DMS79 treated with DMSO at 0.1 percent for 48 hours (cell line): ENCODE results near the gene CD40.
A peak's percentile ranks its signal among the peaks of the same experiment; 100 is the strongest.

Source experiments
- DNase-seq: peaks from one replicate; lab custom pipeline; 2025; lab: John Stamatoyannopoulos, UW

Gene CD40

GRCh38 chr20:46122516-46123481, 4.7 kb downstream of the CD40 start:
- DNase-seq = no peak

- DNase-seq = no peak
These were observed 5.5 kb downstream of the CD40 start for GRCh38 chr20:46123482-46124245.

GRCh38 chr20:46126440-46127056, 8.4 kb downstream of the CD40 start:
- DNase-seq = no peak

GRCh38 chr20:46127396-46128010, 9.4 kb downstream of the CD40 start:
- no peak for DNase-seq

- DNase-seq = no peak
These were observed 10.4 kb downstream of the CD40 start for GRCh38 chr20:46128310-46129151.

- peak; percentile 65 for DNase-seq
These were observed 11.9 kb downstream of the CD40 start for GRCh38 chr20:46129955-46130481.

- DNase-seq = peak; percentile 81
These were observed 12.4 kb downstream of the CD40 start for GRCh38 chr20:46130534-46130933.

GRCh38 chr20:46131396-46131795, 13.3 kb downstream of the CD40 start:
- no peak for DNase-seq

GRCh38 chr20:46132705-46133120, 14.6 kb downstream of the CD40 start:
- DNase-seq = peak; percentile 49

GRCh38 chr20:46133886-46134654, 16.0 kb downstream of the CD40 start:
- no peak for DNase-seq

GRCh38 chr20:46134716-46135115, 16.6 kb downstream of the CD40 start:
- no peak for DNase-seq

GRCh38 chr20:46135856-46136633, 17.9 kb downstream of the CD40 start:
- no peak for DNase-seq

GRCh38 chr20:46137816-46138215, 19.7 kb downstream of the CD40 start:
- DNase-seq = peak; percentile 44

- no peak for DNase-seq
These were observed 21.3 kb downstream of the CD40 start for GRCh38 chr20:46139266-46139889.

GRCh38 chr20:46139908-46140482, 21.9 kb downstream of the CD40 start:
- peak; percentile 84 for DNase-seq

- peak; percentile 69 for DNase-seq
These were observed 24.0 kb downstream of the CD40 start for GRCh38 chr20:46142124-46142523.

GRCh38 chr20:46144432-46145025, 26.4 kb downstream of the CD40 start:
- DNase-seq = no peak

- DNase-seq = no peak
These were observed 27.6 kb downstream of the CD40 start for GRCh38 chr20:46145713-46146112.
